Astrocyte (in vitro differentiated cells and primary cell): Measurements from ENCODE around the gene PPP3CA. TPM values are rescaled to one million over a fixed set of nuclear protein-coding genes. Genes with fewer than 3 reads are reported as not detected.

ENCODE experiments used
- DNase-seq: peaks from one replicate; pipeline ENCODE4 v3.0.0-alpha.2; 2010; ENCODE audit warnings: low read depth
- FAIRE-seq: peaks from 2 replicates; lab custom pipeline; 2011; peaks lifted over from hg19 to GRCh38; lab: Jason Lieb, UNC
- H2AFZ ChIP-seq: 2 replicates; pipeline ENCODE4 v1.6.0; 2012; ENCODE audit warnings: low read depth, low read length, inconsistent platforms
- H3K27ac ChIP-seq: 2 replicates; pipeline ENCODE4 v1.5.1; 2011; ENCODE audit warnings: low read depth, low read length, inconsistent platforms
- H3K27me3 ChIP-seq: 2 replicates; pipeline ENCODE4 v1.6.0; 2011; ENCODE audit warnings: low read length, inconsistent platforms; ENCODE audit not compliant: insufficient read depth
- H3K36me3 ChIP-seq: 2 replicates; pipeline ENCODE4 v1.5.1; 2011; ENCODE audit warnings: low read length, inconsistent platforms; ENCODE audit not compliant: insufficient read depth
- H3K4me1 ChIP-seq: 2 replicates; pipeline ENCODE4 v1.5.1; 2011; ENCODE audit warnings: low read length, inconsistent platforms; ENCODE audit not compliant: insufficient read depth
- H3K4me2 ChIP-seq: 2 replicates; pipeline ENCODE4 v1.6.0; 2012; ENCODE audit warnings: low read length, inconsistent platforms
- H3K4me3 ChIP-seq: 2 replicates; pipeline ENCODE4 v1.5.1; 2011; ENCODE audit warnings: low read depth, mild to moderate bottlenecking, low read length, inconsistent platforms; ENCODE audit not compliant: insufficient read depth
- H3K79me2 ChIP-seq: 2 replicates; pipeline ENCODE4 v1.6.0; 2012; ENCODE audit warnings: mild to moderate bottlenecking, low read length, inconsistent platforms; ENCODE audit not compliant: insufficient read depth
- H3K9ac ChIP-seq: 2 replicates; pipeline ENCODE4 v1.6.0; 2012; ENCODE audit warnings: mild to moderate bottlenecking, low read length, inconsistent platforms
- H3K9me3 ChIP-seq: 2 replicates; pipeline ENCODE4 v1.5.1; 2012; ENCODE audit warnings: low read depth, mild to moderate bottlenecking, low read length, inconsistent platforms; ENCODE audit not compliant: insufficient read depth
- H4K20me1 ChIP-seq: 2 replicates; pipeline ENCODE4 v1.6.0; 2012; ENCODE audit warnings: low read length, inconsistent platforms; ENCODE audit not compliant: insufficient read depth
- H3K27ac Mint-ChIP-seq: one replicate; pipeline ENCODE4 v1.8.0; 2021; ENCODE audit warnings: mild to moderate bottlenecking, mixed read lengths; ENCODE audit not compliant: unreplicated experiment
- H3K27me3 Mint-ChIP-seq: one replicate; pipeline ENCODE4 v1.8.0; 2021; ENCODE audit warnings: low read depth, mixed read lengths; ENCODE audit not compliant: unreplicated experiment
- H3K36me3 Mint-ChIP-seq: one replicate; pipeline ENCODE4 v1.8.0; 2021; ENCODE audit warnings: low read depth, mixed read lengths; ENCODE audit not compliant: unreplicated experiment
- H3K4me1 Mint-ChIP-seq: one replicate; pipeline ENCODE4 v1.8.0; 2021; ENCODE audit warnings: low read depth, mixed read lengths; ENCODE audit not compliant: unreplicated experiment
- H3K4me3 Mint-ChIP-seq: one replicate; pipeline ENCODE4 v1.8.0; 2021; ENCODE audit warnings: mild to moderate bottlenecking, moderate library complexity, mixed read lengths; ENCODE audit not compliant: unreplicated experiment
- H3K9me3 Mint-ChIP-seq: one replicate; pipeline ENCODE4 v1.8.0; 2021; ENCODE audit warnings: mild to moderate bottlenecking, mixed read lengths; ENCODE audit not compliant: unreplicated experiment
- CTCF ChIP-seq: IDR thresholded peaks from 2 replicates; pipeline ENCODE4 v1.5.1; 2011; ENCODE audit warnings: low read depth, mild to moderate bottlenecking, inconsistent platforms, low read length, moderate library complexity; ENCODE audit not compliant: insufficient read depth
- EZH2 ChIP-seq: IDR thresholded peaks from 2 replicates; pipeline ENCODE4 v1.6.1; 2012; ENCODE audit warnings: mild to moderate bottlenecking, low read length, inconsistent platforms; ENCODE audit not compliant: insufficient read depth
- total RNA-seq: library from RNA; stranded (reverse); gene quantifications from 2 replicates; pipeline ENCODE4 v1.2.1, GENCODE V29; 2021

The PPP3CA gene
- total RNA-seq, 1 donor from 2014 or later: 101 TPM

- peaks cover 1% of the 10 kb centered on the region for H3K36me3 Mint-ChIP-seq
- DNase-seq (no peak), FAIRE-seq (no peak)
- Histone ChIP-seq H3K9me3 (no peaks in the 10 kb centered on the region), H3K27me3 (no peaks in the 10 kb centered on the region), H3K79me2 (peaks cover 3% of the 10 kb centered on the region), H2AFZ (no peak overlapping the region), H3K4me1 (peaks cover 27% of the 10 kb centered on the region), H3K4me3 (no peak overlapping the region), H3K4me2 (no peak overlapping the region), H3K9ac (no peak overlapping the region), H3K36me3 (no peaks in the 10 kb centered on the region), H4K20me1 (no peaks in the 10 kb centered on the region), H3K27ac (no peak overlapping the region)
- no peaks in the 10 kb centered on the region for H3K27me3 Mint-ChIP-seq
- TF ChIP-seq CTCF (no peak), EZH2 (no peak)
- H3K27ac Mint-ChIP-seq: no peak overlapping the region
- peaks cover 24% of the 10 kb centered on the region for H3K4me1 Mint-ChIP-seq
- no peaks in the 10 kb centered on the region for H3K9me3 Mint-ChIP-seq
- H3K4me3 Mint-ChIP-seq: no peak overlapping the region
Measured at GRCh38 chr4:101160792-101161592, 186.3 kb downstream of the PPP3CA start.

- Mint-ChIP-seq H3K27me3 (no peaks in the 10 kb centered on the region), H3K36me3 (peaks cover 2% of the 10 kb centered on the region), H3K4me1 (peaks cover 39% of the 10 kb centered on the region), H3K27ac (peak overlapping the region; percentile 96), H3K9me3 (no peaks in the 10 kb centered on the region), H3K4me3 (no peak overlapping the region)
- peak overlapping the region; percentile 6 for H3K27ac ChIP-seq
- TF ChIP-seq EZH2 (no peak), CTCF (no peak)
- H3K36me3 ChIP-seq: no peaks in the 10 kb centered on the region
- DNase-seq (no peak), FAIRE-seq (no peak)
- H3K9ac ChIP-seq: peak overlapping the region; percentile 3
- H3K79me2 ChIP-seq: peaks cover 4% of the 10 kb centered on the region
- peaks cover 33% of the 10 kb centered on the region for H3K4me1 ChIP-seq
- H3K9me3 ChIP-seq: no peaks in the 10 kb centered on the region
- H4K20me1 ChIP-seq: peaks cover 4% of the 10 kb centered on the region
- H3K4me3 ChIP-seq: no peak overlapping the region
- H2AFZ ChIP-seq: no peak overlapping the region
- peak overlapping the region; percentile 49 for H3K4me2 ChIP-seq
- H3K27me3 ChIP-seq: no peaks in the 10 kb centered on the region
Measured at GRCh38 chr4:101158507-101158906, 188.8 kb downstream of the PPP3CA start.

- peak overlapping the region; percentile 3 for H3K9ac ChIP-seq
- H3K36me3 ChIP-seq: no peaks in the 10 kb centered on the region
- no peaks in the 10 kb centered on the region for H3K27me3 ChIP-seq
- peak overlapping the region; percentile 6 for H3K27ac ChIP-seq
- peak overlapping the region; percentile 96 for H3K27ac Mint-ChIP-seq
- DNase-seq (no peak), FAIRE-seq (no peak)
- H3K9me3 Mint-ChIP-seq: no peaks in the 10 kb centered on the region
- H3K4me3 Mint-ChIP-seq: no peak overlapping the region
- peaks cover 5% of the 10 kb centered on the region for H4K20me1 ChIP-seq
- H3K4me3 ChIP-seq: no peak overlapping the region
- peaks cover 39% of the 10 kb centered on the region for H3K4me1 Mint-ChIP-seq
- no peaks in the 10 kb centered on the region for H3K9me3 ChIP-seq
- peaks cover 2% of the 10 kb centered on the region for H3K36me3 Mint-ChIP-seq
- TF ChIP-seq CTCF (no peak), EZH2 (no peak)
- H3K79me2 ChIP-seq: peaks cover 8% of the 10 kb centered on the region
- peaks cover 33% of the 10 kb centered on the region for H3K4me1 ChIP-seq
- H3K27me3 Mint-ChIP-seq: no peaks in the 10 kb centered on the region
- peak overlapping the region; percentile 49 for H3K4me2 ChIP-seq
- H2AFZ ChIP-seq: no peak overlapping the region
Measured at GRCh38 chr4:101158134-101158482, 189.2 kb downstream of the PPP3CA start.
